ENCODE data around the gene ALX3.

The ALX3 gene

DNA sequence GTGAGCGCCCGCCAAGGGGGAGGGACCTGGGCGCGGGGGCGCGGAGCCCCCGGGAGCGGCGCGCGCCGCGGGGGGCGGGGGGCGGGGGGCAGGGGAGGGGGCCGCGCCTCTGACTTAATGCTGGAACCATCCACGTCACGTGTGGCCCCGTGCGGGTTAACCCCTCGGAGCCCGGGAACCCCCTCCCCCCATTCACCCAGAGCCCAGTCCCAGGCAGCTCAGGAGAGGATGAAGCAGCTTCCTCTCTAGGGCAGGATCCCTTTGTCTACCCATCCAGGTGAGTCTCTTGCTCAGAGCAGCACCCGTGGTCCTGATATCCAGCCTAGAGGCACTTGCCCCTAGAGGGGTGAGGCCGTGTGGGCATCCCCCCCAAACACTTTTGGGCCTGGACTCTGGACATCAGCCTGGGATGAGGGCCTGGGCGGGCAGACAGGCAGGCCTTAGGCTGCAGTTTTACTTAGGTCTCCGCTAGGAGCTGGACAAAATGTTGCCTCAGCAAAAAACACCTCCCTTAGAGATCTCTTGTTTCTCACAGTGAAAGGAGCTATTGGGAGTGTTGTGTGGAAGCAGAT is at the start of gene ALX3:
ALX3 (minus strand) TSS at position 2 of the 572 bp plus-strand sequence. CDS start 60 bp downstream, outside the sequence.
- DNase-seq = no peak

- no peak for DNase-seq
These were observed 49.4 kb upstream of the ALX3 start for GRCh38 chr1:110119843-110120242.

DNA sequence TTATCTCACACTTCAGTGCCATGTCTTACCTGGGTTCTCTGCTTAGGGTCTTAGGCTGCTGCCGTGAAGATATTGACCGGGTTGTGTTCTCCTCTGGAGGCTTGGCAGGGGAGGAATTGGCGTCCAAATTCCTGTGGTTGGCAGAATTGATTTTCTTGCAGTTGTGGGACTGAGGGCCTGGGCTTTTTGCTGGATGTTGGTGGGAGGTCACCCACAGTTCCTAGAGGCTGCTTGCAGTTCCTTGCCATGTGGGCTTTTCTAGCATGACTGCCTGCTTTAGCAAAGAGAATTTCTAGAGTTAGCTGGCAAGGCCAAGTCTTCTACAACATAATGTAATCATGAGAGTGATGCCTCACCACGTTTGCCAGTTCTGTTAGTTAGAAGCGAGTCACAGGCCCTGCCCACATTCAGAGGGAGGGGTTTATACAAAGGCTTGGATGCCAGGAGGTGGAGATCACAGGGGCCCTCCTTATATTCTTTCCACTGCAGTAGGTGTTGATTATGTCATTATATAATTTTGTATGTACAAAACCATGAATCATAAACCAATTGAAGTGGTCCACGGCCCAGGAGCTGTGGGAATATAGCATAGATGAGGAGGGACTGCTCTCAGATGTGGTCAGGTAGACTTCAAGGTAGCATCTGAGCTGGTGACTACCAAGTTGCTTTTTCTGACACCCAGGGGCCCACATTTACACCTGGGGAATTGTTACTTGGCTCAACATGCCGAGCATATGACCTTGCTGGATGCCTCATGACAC is 48.3 kb upstream of the ALX3 start:
- DNase-seq = no peak

DNA sequence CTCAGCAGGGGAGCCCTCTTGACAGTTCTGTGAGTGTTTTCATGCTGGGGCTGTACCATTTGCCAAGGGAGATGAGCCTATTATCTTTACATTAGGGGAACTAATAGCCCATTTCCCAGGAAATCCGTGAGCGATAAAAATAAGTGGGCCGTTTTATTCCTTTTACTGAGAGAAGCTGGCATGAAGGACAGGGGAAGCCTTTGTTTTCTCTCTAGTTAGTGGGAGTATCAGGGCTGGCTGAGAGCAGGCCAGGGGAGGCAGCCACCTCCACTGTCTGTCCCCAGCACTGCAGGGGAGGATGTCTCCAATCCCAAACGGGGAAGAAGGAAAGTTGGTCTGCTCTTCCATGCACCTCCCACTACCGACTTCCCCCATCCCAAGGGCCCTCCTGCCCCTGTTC is 44.3 kb upstream of the ALX3 start:
- no peak for DNase-seq

DNA sequence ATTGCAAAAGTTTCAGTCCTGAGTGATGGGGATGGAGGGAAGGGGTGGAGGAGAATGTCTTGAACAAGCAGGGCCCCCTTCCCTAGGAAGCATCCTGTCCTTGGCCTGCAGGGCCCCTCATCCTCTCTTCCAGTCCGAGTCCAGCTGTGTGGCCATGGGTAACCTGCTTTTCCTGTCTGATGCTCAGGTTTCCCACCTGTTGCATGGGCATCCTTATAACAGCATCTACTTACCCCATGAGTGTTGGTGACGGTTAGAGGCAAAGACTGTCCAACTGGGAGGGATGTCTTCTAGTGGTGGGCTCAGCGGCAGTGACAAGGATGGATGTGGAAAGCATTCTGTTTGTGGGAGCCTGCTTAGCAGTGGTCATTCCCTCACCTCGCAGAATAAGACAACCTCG is 43.7 kb upstream of the ALX3 start:
- DNase-seq = no peak

DNA sequence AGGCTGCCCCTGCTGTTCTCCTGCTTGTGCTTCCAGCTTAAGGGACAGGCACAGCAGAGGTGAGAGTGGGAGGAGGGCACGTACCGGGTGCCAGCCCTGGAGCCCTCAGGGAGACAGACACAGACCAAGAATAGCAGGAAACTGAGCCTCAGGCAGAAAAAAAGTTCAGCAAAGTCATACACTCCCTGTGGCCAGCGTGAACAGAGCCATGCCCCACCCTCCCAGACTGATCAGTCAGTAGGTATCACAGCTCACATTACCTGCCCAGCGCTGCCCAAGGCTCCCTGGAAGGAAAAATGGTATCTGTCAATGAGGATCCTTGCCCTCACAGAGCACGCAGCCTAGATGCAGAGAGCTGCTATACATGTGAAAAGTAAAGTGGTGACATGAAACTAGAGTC is 43.1 kb upstream of the ALX3 start:
- DNase-seq = no peak

GRCh38 chr1:110112656-110113055 is 42.2 kb upstream of the ALX3 start:
- no peak for DNase-seq

DNA sequence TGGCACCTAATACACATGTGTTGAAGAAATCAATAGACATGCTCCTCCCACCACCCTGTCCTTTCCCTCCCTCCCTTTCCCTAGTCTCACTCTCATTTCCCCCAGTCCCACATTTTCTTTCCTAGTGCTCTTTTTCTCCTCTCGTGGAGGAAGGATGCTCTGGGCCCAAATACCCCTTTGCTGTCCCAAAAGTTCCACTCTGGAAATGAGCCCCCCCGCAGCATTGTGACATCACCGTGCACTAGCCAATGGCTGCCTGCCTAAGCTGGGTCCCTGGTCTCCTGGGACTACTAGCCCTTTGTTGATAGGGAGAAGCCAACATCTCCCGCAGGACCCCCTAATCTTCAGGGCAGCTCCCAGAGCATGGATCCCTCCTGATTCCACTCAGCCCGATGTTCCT is 41.7 kb upstream of the ALX3 start, which contains the start of gene UBL4B:
UBL4B (plus strand) TSS at position 301 of the 400 bp plus-strand sequence; CDS start at position 393, 92 bp downstream.
- DNase-seq = no peak

DNA sequence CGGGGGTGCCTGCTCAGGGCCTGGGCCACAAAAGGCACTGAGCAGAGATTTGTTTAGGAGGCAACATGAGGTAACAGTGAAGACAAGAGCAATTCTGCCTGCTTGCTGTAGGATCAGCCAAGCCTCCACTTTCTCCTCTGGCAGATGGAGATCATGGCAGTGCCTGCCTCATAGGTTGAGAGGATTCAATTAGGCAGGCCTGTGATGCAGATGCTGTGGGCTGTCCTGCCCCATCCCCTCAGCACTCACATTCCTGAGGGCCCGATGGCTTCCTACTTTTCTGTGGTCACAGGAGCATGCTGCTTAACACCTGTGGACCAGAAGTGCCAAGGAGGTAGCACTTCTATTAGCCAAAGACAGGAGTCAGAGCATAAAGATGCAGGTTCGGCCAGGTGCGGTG is 40.6 kb upstream of the ALX3 start:
- DNase-seq = no peak

- DNase-seq = no peak
These were observed 37.5 kb upstream of the ALX3 start for GRCh38 chr1:110107867-110108469.

DNA sequence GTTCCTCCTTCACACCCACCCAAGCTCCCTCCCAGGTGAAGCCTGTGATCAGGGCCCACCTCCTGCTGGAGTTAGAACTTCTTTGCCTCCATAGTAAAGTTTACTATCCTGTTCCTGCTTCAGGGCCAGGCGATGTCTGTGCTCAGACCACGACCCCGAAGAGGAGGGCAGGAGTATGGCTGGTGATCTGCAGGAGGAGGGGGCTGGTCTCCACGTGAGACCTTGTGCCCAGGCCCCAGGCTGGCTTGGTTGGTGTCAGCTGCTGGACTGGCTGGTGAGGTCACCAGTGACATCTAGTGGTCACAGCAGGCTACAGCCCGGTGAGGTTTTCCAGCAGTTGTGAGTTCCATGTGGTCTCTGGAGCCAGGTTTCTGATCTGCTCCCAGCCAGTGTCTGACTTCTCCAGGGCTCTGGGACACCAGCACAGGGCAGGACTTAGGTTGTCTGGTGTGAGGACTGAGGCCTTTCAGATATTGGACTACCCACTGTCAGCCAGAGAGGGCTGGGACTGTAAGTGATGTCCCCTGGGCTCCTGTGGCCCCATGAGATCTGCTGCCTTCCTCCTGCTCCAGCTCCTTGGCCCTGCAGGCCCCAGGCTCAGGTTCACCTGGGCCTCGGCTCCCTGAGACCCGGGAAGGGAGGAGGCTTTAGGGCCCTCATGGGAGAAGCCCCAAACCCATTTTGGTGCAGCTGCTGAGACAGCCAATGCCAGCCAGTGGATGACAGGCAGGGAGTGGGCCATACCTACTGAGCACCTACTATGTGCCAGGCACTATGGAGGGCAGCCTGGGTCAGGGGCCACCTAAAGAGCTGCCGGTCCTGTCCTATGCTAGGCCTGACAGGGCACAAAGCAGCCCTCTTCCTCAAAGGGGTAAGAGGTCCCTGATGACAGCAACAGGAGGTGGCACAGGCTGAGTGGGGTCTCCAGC is 35.8 kb upstream of the ALX3 start:
- peak; percentile 47 to 62 for DNase-seq

DNA sequence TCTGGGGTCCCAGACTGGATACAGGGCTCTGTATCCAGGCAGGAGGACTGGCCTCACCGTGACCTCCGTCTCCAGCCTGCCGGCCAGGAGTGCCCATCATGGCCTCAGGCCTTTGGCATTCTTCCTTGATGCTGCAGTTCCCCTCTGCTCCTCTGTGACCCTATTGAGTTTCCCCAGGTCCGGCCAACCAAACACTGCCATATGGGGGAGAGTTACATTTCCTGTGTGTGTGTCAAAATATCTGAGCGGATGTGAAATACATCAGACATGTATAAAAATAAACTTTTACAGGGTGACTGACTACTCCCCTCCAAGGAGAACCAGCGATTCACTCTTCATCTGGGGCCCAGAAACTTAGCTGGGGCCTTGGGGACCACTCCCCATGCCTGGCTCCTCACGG is 31.6 kb upstream of the ALX3 start:
- no peak for DNase-seq

DNA sequence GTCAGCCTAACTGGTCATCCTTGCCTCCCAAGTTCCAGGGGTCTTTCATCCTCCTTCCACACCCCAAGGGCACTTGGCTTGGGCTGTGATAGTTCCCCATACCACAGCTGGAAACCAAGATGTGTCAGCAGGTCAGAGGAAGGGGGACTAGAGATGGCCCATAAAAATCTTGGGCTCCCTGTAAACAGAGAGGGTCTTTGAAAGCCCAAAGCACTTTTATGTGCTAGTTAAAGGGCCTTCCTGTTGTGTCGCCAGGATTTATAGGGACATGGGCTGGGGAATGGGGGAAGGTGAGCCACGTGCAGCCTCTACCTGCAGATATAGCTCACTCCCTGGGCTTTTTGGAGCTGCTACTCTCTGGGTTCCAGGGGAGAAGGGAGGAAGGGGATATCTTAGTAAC is 29.9 kb upstream of the ALX3 start:
- DNase-seq = no peak

- DNase-seq = no peak
These were observed 28.0 kb upstream of the ALX3 start for GRCh38 chr1:110098222-110099026.

DNA sequence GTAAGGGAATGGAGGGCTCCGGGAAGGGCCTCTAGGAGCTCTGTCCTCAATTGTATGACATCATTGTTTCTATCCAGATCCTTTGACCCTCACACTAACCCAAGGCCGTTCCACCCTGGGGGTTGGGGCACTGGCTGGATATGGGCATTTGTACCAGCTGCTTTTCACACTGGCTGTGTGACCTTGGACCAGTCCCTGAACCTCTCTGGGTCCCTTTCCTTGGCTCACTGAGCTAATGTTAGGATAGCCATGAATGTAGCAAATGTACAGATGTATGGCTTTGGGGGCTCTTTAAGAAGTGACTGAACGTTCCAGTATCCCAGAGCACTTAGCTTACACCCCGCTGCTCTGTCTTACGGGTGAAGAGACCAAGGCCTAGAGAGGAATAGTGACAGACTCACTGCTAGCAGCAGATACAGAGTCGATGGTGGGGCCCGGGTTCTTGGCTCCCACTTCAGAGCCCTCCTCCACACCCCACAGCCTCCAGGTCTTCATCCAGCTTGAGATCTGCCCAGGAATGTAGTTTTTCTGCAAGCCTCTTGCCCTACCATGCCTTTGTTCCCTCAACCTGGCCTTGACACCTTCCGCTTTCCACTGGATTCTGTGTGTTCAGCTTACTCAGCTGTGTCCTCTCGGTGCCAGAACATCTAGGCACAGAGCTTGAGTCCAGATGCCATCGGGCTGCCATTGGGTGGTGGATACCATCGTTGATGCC is 27.2 kb upstream of the ALX3 start:
- no peak for DNase-seq

GRCh38 chr1:110094931-110095654 is 24.6 kb upstream of the ALX3 start:
- no peak for DNase-seq

DNA sequence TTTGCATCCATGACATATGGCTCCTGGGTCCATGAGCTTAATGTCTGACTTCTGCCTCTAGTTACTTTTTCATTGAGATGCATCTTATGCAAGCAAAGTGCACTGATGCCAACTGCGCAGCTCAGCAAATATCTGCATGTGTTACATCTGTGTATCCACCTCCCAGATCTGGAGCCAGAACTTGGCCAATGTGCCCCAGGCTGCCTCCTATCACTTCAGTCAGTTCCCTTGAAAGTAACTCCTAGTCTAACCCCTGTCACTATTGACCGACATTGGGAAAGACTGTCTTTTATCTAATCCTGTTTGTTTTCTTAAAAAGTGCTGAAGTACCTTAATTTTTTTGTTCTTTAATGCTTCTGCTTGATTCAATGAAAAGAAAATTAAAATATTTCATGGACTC is 22.5 kb upstream of the ALX3 start:
- no peak for DNase-seq

DNA sequence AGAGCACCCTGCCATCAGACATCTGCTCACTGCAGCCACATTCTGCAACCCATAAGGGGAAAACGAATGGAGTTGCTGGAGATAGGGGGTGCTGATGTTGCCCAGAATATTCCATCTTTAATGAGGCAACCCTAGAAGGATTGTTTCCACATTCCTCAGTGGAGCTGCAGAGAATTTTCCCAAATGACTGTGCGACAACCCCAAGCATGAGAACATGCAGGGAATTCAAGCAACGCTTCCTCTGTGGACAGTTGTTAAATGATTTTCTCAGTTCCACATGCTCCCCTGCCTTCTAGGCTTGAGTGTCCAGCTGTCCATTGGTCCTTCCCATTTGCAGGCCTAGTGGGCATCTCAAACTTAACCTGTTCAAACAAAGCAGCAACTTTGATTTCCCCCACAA is 21.3 kb upstream of the ALX3 start:
- DNase-seq = no peak

DNA sequence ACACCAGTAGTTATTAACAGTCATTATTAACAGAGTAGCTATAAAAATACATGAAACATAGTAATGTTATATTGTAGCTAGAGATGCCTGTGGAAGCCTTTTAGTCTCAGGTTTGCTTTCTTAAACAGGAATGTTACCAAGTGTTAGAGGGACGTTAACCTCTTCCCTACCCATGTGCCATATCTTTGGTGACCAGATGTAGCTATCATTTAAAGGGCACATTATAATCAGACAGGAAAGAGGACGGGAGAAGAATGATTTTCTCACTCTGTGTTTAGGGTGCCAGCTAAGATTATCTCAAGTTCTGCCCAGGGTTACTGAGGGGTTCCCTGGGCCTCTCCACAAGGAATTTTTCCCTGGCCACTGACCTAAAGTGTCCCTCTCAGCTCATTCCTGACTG is 20.9 kb upstream of the ALX3 start:
- no peak for DNase-seq

DNA sequence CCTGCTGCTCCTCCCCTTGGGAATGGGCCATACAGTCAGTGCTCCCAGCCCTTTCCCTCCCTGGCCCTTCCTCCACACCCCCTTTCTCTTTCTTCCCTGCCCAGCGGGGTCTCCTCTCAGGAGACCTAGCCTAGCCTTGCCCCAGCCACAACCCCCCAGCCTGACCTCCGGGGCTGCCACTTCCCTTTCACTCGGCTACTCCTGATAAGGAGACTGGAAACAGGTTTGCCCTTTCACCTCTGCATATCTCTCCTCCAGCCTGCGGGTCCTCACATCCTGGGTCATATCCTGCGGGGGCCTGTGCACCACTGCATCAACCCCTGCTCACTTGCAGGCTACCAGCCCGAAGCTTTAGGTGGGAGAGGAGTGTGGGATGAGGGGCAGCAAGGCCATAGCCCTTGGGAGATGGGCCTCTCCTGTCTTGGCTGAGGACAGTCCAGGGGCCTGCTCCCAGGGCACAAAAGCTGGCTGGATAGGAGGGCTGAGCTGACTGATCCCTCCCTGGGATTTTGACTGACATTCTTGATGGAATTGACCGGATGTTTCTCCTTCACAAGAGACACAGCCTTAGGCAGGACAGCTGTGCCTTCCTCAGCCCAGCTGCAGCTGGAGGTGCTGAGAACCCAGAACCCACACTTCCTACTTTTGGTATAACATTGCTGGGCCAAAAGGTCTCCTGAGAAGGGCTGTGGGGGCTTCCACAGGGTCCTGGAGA is 19.2 kb upstream of the ALX3 start:
- DNase-seq = no peak
